ENCODE results near the gene MAN2A1. TPM values are rescaled to one million over a fixed set of nuclear protein-coding genes. Genes with fewer than 3 reads are reported as not detected.

The MAN2A1 gene
- total RNA-seq (2014; rRNA removed; shearing (Covaris generic)) = 17.8 and 18.8 TPM in 2 replicates

GRCh38 chr5:109689740-109690241 is at the start of gene MAN2A1:
Gene MAN2A1, plus strand, starts transcription at chr5:109689927. Its CDS starts 491 bp downstream, at chr5:109690418.

